ENCODE results near the gene CAMK2A. TPM values are rescaled to one million over a fixed set of nuclear protein-coding genes. Genes with fewer than 3 reads are reported as not detected.

CAMK2A gene
- total RNA-seq, 6 experiments from 2014 or later = 0.10 to 0.26 (median 0.23) TPM; not detected in 3

- Histone ChIP-seq H3K4me1 (no peaks in the 10 kb centered on the region), H3K36me3 (no peaks in the 10 kb centered on the region), H3K4me3 (no peak overlapping the region), H3K9me3 (no peaks in the 10 kb centered on the region), H3K27me3 (no peaks in the 10 kb centered on the region), H3K27ac (no peak overlapping the region)
- no peak for TF ChIP-seq POLR2A (IDR thresholded peaks at IDR 0.05)
- TF ChIP-seq CTCF (IDR thresholded peaks at IDR 0.05) = no peak
- intact Hi-C loops (cut with DNase I) = no loop called here
- 67% methylated on average over 1 of the region's 6 CpGs for WGBS (ENCODE audit: insufficient coverage, low coverage, low lambda C conversion rate, missing lambda C conversion rate)
- DNase-seq (no peak), ATAC-seq (no peak)
These were observed 24.5 kb upstream of the CAMK2A start for GRCh38 chr5:150313921-150314716.

DNA sequence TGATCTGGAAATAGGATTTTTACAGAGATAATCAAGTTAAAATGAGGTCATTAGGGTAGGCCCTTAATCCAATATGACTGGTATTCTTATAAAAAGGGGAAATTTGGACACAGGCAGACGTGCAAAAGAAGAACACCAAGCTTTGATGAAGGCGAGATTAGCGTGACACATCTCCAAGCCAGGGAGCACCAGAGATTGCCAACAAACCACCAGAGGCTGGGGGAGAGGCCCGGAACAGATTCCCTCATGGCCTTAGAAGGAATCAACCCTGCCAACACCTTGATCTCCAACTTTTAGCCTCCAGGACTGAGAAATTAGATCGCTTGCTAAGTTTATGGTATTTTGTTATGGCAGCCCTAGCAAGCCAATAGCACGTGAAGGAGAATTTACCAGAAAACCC lies 23.9 kb upstream of the CAMK2A start:
- intact Hi-C loops (cut with DNase I) = no loop called here
- Histone ChIP-seq H3K4me3 (no peak overlapping the region), H3K27me3 (no peaks in the 10 kb centered on the region), H3K27ac (no peak overlapping the region), H3K9me3 (no peaks in the 10 kb centered on the region), H3K4me1 (no peaks in the 10 kb centered on the region), H3K36me3 (no peaks in the 10 kb centered on the region)
- no peak for DNase-seq
- WGBS (ENCODE audit: insufficient coverage, low coverage, low lambda C conversion rate, missing lambda C conversion rate) = 83% methylated on average over 6 of the region's 6 CpGs
- no peak for TF ChIP-seq POLR2A (IDR thresholded peaks at IDR 0.05)
- TF ChIP-seq CTCF (IDR thresholded peaks at IDR 0.05) = no peak
- ATAC-seq = no peak

DNA sequence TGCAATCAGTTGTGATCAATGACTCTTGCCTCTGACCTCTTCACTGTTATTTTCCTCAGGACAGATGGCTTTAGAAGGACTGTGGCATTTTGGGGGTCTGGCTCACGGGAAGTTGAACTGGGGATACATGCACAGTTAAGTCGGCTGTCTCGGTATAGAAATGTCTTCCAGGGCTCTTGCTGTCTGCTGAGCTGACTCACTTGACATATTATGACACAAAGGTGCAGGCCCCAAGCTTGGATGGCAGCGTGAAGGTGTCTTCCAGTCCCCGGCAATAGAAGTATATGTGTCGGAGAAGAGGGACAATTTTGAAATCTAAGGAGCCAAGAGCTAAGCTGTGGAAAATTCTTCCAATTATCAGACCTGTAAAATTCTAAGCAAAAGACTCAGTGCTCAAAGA lies 22.9 kb upstream of the CAMK2A start:
- intact Hi-C loops (cut with DNase I) = no loop called here
- no peak for ATAC-seq
- no peaks in the 10 kb centered on the region for H3K4me1 ChIP-seq
- TF ChIP-seq CTCF (IDR thresholded peaks at IDR 0.05) (no peak), POLR2A (IDR thresholded peaks at IDR 0.05) (no peak)
- no peaks in the 10 kb centered on the region for H3K9me3 ChIP-seq
- no peaks in the 10 kb centered on the region for H3K36me3 ChIP-seq
- WGBS (ENCODE audit: insufficient coverage, low coverage, low lambda C conversion rate, missing lambda C conversion rate) = 90% methylated on average over 6 of the region's 6 CpGs
- H3K4me3 ChIP-seq = no peak overlapping the region
- DNase-seq = no peak
- no peak overlapping the region for H3K27ac ChIP-seq
- no peaks in the 10 kb centered on the region for H3K27me3 ChIP-seq

GRCh38 chr5:150311015-150311692 lies 21.6 kb upstream of the CAMK2A start:
- H3K9me3 ChIP-seq = no peaks in the 10 kb centered on the region
- intact Hi-C loops (cut with DNase I) = no loop called here
- no peaks in the 10 kb centered on the region for H3K27me3 ChIP-seq
- no peaks in the 10 kb centered on the region for H3K36me3 ChIP-seq
- H3K27ac ChIP-seq = no peak overlapping the region
- WGBS (ENCODE audit: insufficient coverage, low coverage, low lambda C conversion rate, missing lambda C conversion rate) = 80% methylated on average over 5 of the region's 7 CpGs
- DNase-seq (no peak), ATAC-seq (no peak)
- TF ChIP-seq CTCF (IDR thresholded peaks at IDR 0.05) (no peak), POLR2A (IDR thresholded peaks at IDR 0.05) (no peak)
- H3K4me1 ChIP-seq = no peaks in the 10 kb centered on the region
- H3K4me3 ChIP-seq = no peak overlapping the region
